ENCODE results near the gene CCDC40. TPM values are rescaled to one million over a fixed set of nuclear protein-coding genes. Genes with fewer than 3 reads are reported as not detected.
A peak's percentile ranks its signal among the peaks of the same experiment; 100 is the strongest.

Gene CCDC40
- total RNA-seq, 2 donors from 2014 or later: 2.9 to 13.5 TPM

DNA sequence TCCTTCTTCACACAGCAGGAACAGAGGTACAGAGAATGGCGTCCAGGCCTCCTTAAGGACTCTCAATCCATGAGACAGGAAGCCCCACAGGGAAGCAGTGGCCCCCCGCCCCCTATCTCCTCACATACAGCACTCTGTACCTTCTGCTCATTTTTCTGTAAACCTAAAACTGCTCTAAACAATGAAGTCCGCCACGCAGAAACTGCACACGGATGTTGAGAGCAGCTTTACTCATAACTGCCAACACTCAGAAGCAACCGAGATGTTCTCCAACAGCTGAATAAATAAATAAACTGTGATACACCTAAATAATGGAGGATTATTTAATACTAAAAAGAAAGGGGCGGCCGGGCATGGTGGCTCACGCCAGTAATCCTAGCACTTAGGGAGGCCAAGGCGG, 10.6 kb upstream of the CCDC40 start:
- Histone ChIP-seq H3K4me3 (no peak overlapping the region), H3K36me3 (replicated peaks in 1 of 2; ENCODE audit: insufficient read depth in 1 of 2, low read depth in 2 of 2) (no peaks in the 10 kb centered on the region), H3K27ac (peak overlapping the region; percentile 28 to 93 (median 66)), H3K9me3 (no peaks in the 10 kb centered on the region), H3K27me3 (no peaks in the 10 kb centered on the region), H3K4me1 (peaks cover 65% of the 10 kb centered on the region)
- DNase-seq: no peak
- ATAC-seq: no peak
- 62 to 72% methylated on average over 8 to 10 of the region's 10 CpGs for WGBS, 2 donors
- intact Hi-C loops (cut with DNase I): no loop called here
- TF ChIP-seq POLR2A (IDR thresholded peaks at IDR 0.05): no peak
- TF ChIP-seq, protein P1, sequence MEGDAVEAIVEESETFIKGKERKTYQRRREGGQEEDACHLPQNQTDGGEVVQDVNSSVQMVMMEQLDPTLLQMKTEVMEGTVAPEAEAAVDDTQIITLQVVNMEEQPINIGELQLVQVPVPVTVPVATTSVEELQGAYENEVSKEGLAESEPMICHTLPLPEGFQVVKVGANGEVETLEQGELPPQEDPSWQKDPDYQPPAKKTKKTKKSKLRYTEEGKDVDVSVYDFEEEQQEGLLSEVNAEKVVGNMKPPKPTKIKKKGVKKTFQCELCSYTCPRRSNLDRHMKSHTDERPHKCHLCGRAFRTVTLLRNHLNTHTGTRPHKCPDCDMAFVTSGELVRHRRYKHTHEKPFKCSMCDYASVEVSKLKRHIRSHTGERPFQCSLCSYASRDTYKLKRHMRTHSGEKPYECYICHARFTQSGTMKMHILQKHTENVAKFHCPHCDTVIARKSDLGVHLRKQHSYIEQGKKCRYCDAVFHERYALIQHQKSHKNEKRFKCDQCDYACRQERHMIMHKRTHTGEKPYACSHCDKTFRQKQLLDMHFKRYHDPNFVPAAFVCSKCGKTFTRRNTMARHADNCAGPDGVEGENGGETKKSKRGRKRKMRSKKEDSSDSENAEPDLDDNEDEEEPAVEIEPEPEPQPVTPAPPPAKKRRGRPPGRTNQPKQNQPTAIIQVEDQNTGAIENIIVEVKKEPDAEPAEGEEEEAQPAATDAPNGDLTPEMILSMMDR (IDR thresholded peaks at IDR 0.05): no peak

DNA sequence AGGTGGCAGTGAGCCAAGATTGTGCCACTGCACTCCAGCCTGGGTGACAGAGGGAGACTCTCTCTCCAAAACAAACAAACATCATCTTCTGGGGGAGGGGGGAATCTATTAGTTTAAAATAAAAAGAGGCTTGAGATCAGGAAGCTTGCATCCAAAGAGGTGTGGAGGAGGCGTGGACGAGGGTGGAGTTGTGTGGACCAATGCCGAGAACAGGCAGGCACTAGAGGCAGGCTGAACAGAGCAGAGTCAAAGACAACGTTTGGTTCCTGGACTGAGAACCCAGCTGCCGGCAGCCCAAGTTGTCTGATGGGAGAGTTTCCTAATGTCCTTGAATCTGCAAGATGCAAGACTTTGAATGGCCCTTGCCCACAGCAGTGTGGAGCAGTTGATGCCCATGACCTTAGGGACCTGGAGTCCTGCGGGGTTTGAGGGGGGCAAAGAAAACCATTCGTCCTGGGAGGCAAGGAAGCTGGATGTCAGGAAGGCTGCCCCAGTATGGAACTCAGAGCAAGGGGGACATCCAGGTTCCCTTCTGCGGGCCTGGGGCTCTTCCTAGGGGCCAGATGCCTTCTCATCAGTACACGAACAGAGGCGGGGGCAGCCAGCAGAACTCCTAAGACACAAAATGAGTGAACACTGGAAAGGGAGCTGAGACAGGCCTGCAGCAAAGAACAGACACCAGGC, 9.9 kb upstream of the CCDC40 start:
- Histone ChIP-seq H3K4me1 (peaks cover 72% of the 10 kb centered on the region), H3K9me3 (no peaks in the 10 kb centered on the region), H3K27ac (peak overlapping the region; percentile 28 to 93 (median 66)), H3K27me3 (no peaks in the 10 kb centered on the region), H3K4me3 (no peak overlapping the region), H3K36me3 (replicated peaks in 1 of 2; ENCODE audit: insufficient read depth in 1 of 2, low read depth in 2 of 2) (no peaks in the 10 kb centered on the region)
- intact Hi-C loops (cut with DNase I): no loop called here
- DNase-seq (peak; percentile 69 to 82 (median 78)), ATAC-seq (peak; percentile 25)
- 46 to 57% methylated on average over 10 of the region's 10 CpGs for WGBS, 2 donors
- TF ChIP-seq, protein P1 (IDR thresholded peaks at IDR 0.05): no peak
- peak in 2 of 3 donors; percentile 25 to 31 for TF ChIP-seq POLR2A (IDR thresholded peaks at IDR 0.05)

DNA sequence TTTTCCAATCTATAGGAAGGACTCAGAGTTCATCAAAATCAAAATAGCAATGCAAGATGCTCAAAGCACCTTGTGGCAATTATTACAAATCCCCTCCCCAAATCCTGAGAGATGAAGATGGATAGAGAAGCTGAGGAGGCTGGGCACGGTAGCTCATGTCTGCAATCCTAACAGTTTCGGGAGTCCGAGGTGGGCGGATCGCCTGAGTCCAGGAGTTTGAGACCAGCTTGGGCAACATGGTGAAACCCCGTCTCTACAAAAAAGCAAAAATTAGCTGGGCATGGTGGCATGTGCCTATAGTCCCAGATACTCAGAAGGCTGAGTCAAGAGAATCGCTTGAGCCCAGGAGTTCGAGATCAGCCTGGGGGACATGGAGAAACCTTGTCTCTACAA, 9.4 kb upstream of the CCDC40 start:
- Histone ChIP-seq H3K4me3 (no peak overlapping the region), H3K4me1 (peaks cover 77% of the 10 kb centered on the region), H3K27me3 (no peaks in the 10 kb centered on the region), H3K36me3 (replicated peaks in 1 of 2; ENCODE audit: insufficient read depth in 1 of 2, low read depth in 2 of 2) (no peaks in the 10 kb centered on the region), H3K9me3 (no peaks in the 10 kb centered on the region), H3K27ac (peak overlapping the region; percentile 28 to 93 (median 66))
- intact Hi-C loops (cut with DNase I): no loop called here
- WGBS, 2 donors: 91 to 97% methylated on average over 8 of the region's 8 CpGs
- DNase-seq (no peak), ATAC-seq (no peak)
- TF ChIP-seq, protein P1 (IDR thresholded peaks at IDR 0.05): no peak
- TF ChIP-seq POLR2A (IDR thresholded peaks at IDR 0.05): no peak

DNA sequence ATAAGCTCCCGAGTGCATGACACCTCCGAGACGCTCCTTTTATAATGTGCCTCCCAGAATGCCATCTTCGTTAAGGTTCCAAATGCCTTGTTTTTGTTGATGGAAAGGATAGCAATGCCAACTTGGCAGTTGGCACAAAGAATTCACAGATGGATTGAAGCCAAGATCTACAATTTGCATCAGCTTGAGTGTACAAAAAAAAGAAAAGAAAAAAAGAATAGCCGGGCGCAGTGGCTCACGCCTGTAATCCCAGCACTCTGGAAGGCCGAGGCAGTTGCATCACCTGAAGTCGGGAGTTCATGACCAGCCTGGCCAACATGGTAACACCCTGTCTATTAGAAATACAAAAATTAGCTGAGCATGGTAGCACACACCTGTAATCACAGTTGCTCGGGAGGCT, 8.4 kb upstream of the CCDC40 start:
- no peak overlapping the region for H3K4me3 ChIP-seq
- no peaks in the 10 kb centered on the region for H3K36me3 ChIP-seq (replicated peaks in 1 of 2; ENCODE audit: insufficient read depth in 1 of 2, low read depth in 2 of 2)
- peak overlapping the region; percentile 27 to 95 (median 92) for H3K27ac ChIP-seq
- no peaks in the 10 kb centered on the region for H3K9me3 ChIP-seq
- 27 to 31% methylated on average over 10 of the region's 10 CpGs for WGBS, 2 donors
- H3K4me1 ChIP-seq: peaks cover 77% of the 10 kb centered on the region
- peak; percentile 63 to 76 (median 68) for DNase-seq
- H3K27me3 ChIP-seq: no peaks in the 10 kb centered on the region
- peak; percentile 21 for ATAC-seq
- intact Hi-C loops (cut with DNase I): no loop called here
- TF ChIP-seq, protein P1 (IDR thresholded peaks at IDR 0.05): no peak
- TF ChIP-seq POLR2A (IDR thresholded peaks at IDR 0.05): no peak

All from body of pancreas (tissue), 4 donors.